ENCODE data around the gene F12.
A peak's percentile ranks its signal among the peaks of the same experiment; 100 is the strongest.

Gene F12

DNA sequence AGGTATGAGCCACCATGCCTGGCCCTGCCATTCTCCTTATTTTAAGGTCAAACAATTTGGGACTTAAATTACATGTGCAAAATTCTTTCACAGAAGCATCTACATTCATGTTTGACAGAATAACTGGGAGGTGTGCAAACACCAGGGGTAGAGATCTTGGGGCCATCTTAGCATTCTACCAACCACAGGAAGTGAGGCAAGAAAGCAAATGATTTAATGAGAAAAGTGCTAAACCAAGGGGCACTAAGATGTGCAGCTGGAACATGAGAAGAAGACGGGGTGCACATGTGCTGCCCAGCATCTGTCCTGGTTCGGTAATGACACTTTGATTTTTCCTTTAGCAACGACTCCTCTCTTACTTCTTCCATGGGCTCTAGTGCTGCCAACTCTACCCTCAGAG lies 1.2 kb upstream of the F12 start:
- DNase-seq: no peak

GRCh38 chr5:177405805-177406204 lies 3.6 kb downstream of the F12 start:
- DNase-seq: no peak

GRCh38 chr5:177405312-177405711 lies 4.1 kb downstream of the F12 start:
- no peak for DNase-seq

GRCh38 chr5:177404641-177405179 lies 4.7 kb downstream of the F12 start:
- no peak for DNase-seq

GRCh38 chr5:177403792-177404640 lies 5.3 kb downstream of the F12 start:
- peak; percentile 39 to 62 for DNase-seq

- DNase-seq: peak in 1 of 2 experiments; percentile 51
These were observed 6.1 kb downstream of the F12 start for GRCh38 chr5:177403102-177403791.

- peak; percentile 49 to 71 for DNase-seq
These were observed 6.9 kb downstream of the F12 start for GRCh38 chr5:177402271-177403043.

DNA sequence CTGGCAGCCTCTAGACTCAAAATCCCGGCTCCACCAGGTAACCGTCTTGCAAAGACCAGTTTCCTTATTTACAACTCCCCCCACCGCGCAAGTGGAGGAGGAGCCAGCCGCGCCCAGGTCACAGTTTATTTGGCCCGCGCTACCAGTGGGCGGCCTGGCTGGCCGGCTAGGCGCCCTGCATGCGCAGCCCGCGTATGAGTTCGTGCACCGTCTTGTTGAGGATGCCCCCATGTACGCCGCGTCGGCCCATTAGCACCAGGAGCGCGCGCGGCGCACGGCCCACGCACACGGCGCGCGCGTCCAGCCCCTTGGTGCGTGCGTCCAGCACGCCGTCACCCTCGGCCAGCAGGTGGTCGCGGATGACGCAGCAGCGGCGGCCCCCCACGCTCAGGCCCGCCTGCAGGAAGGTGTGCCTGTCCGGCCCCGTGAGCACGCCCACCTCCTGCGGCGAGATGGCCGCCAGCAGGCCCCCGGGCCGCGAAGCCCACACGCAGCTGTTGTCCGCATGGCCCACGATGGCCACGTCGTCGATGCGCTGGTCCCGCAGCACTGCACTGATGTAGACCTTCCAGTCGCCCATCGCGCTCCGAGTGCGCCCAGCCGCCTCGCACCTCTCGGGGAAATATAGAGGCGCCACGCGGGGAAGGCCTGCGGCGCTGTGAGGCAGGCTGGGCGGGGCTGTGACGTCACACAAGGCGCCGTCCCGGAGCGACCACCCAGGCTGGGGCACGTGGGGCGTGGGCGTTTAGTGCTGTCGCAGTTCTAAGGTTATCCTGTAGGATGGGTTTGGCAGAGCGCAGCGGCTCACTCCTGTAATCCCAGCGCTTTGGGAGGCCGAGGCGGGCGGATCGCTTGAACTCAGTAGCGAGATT lies 9.1 kb downstream of the F12 start, which contains the start of gene PFN3:
Gene PFN3, minus strand, starts transcription at position 665 of the 872 bp plus-strand sequence. Its CDS starts 85 bp downstream, at position 580.
- DNase-seq: no peak

- DNase-seq: no peak
These were observed 11.4 kb downstream of the F12 start for GRCh38 chr5:177397875-177398390.

DNA sequence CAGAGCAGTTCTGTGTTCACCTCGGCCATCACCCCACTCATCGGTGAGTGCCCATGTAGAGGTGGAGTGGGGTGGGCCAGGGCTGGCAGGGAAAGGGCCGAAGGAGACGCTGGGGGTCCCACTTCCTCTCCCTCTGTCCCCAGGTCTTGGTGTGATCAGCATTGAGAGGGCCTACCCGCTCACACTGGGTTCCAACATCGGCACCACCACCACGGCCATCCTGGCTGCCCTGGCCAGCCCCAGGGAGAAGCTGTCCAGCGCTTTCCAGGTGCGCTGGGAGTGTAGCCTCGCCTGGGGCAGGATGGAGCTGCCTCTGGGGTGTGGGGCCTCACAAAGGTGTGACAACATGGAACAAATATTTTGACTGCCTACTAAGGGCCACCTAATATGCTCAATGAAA lies 12.6 kb downstream of the F12 start:
- DNase-seq: no peak

DNA sequence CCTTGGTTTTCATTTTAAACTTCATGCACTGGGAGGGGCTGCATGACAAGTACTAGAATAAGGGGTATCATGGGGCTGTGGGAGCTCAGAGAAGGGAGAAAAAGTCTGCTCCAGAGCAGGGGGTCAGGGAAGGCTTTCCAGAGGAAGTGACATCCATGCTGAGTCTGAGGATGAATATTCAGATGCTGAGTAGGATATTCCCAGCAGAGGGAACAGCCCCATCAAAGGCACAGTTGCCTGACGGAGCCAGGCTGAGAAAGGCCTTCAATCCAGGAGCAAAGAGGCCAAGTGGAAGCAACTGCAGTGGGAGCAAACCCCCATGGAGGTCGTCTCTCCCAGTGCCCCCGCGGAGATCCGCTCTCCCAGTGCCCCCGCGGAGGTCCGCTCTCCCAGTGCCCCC lies 13.3 kb downstream of the F12 start:
- no peak for DNase-seq

DNA sequence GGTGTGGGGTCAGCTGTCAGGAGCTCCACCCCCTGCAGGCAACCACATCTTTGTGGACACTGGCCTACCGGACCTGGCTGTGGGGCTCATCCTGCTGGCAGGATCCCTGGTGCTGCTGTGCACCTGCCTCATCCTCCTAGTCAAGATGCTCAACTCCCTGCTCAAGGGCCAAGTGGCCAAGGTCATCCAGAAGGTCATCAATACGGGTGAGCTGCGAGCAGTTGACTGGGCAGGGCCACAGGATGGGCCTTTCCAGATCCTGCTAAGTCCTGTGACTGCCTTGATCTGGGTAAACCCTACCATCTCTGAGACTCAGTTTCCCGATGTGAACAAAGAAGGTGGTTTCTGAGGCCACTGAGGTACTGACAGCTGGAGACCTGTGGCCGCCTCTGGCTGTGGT lies 15.4 kb downstream of the F12 start:
- DNase-seq: no peak

DNA sequence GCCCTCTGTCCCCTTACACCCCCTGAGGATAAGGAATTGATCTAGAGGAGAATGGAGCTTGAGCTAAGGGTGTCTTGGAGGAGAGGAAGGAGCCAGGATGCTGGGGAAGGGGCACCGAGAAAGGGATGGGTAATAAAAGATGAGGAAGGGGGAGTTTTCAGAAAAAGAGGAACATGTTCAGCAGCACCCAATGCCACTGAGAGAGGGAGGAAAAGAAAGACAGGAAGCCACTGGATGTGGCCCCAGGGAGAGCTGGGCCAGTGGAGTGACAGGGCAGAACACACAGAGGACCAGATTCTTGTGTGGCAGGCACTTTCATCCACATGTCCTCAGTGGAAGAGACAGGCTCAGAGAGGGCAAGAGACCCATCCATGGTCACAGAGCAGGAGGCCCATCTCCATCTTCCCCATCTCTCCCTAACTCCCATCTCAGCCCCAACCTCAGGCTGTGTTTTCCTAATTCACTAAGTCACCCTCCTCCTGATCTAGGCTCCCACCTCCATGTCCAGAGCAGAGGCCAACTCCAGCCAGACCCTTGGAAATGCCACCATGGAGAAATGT lies 16.1 kb downstream of the F12 start:
- DNase-seq: no peak

- DNase-seq: no peak
These were observed 16.6 kb downstream of the F12 start for GRCh38 chr5:177392765-177393164.

- peak; percentile 52 to 67 for DNase-seq
These were observed 18.7 kb downstream of the F12 start for GRCh38 chr5:177390363-177391300.

DNA sequence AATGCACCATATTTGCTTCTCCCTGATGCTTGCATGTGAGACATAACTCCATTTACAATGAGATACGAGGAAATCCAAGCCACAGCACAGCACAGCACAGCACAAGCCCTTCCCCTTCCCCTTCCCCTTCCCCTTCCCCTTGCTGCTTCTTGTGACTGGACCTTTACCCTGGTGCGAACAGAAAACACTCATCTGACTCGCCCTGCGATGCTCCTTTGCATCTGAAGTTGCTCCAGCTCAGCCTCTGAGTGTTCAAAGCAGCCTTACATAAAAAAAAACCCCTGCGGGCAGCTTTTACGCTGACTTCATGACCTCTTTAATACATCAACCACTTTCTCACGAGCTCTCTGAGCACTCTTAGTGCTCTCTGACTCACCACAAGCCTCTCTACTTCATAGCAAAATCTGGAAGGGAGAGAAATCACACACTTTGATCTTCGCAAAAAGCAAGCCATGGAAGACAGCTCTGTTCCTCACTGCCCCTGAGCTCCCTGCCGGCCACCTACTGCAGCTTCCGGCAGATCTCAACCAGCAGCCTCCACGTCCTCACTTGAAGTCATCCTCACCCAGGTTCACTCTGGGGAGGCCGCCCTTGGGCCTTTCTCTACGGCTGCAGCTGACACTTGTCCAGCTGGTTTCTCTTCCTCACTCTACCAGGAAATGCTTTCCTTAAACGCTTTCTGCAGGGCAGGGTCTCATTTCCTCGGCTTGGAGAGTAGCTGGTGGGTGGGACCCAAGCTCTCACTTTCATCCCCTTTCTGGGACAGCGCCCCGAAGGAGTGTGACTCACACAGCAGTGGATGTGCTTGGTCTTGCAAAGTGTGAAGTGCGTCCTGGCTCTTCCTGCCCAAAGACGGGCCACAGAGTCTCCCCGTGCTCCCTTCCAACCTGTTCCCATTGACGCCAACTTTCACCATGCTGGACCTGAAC lies 19.9 kb downstream of the F12 start:
- no peak for DNase-seq

GRCh38 chr5:177388521-177389052 lies 20.8 kb downstream of the F12 start:
- DNase-seq: no peak

DNA sequence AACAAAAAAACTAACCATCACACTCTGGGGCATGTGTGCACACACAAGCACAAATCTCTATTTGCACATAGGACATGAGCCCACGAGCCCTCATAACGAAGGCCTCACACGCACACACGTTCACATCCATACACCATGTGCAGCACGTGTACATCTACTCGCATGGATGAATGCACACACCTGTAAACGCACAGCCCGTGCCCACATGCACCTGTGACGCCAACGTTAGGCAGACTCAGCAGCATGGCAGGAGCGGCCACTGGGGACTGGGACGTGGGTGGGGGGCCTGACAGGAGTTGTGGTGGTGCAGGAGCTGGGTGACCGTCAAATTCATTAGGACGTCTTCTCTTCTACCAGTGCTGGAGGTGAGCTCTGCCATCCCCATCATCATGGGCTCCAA lies 22.0 kb downstream of the F12 start:
- DNase-seq: no peak

- no peak for DNase-seq
These were observed 22.8 kb downstream of the F12 start for GRCh38 chr5:177386542-177386941.

All from NCI-H1930 (cell line).